DOHH2 (cell line): ENCODE measurements around the gene SYT13.

Experiments
- H3F3A ChIP-seq: fragments of 200-600 bp; sonication (generic), shearing (Covaris generic); 2 replicates; pipeline ENCODE4 v1.6.0; 2016; ENCODE audit warnings: antibody characterized with exemption, mild to moderate bottlenecking; ENCODE audit not compliant: control insufficient read depth, insufficient read depth
- H3K27ac ChIP-seq: fragments of 200-600 bp; sonication (generic); 2 replicates; pipeline ENCODE4 v1.5.1; 2014; ENCODE audit warnings: low read depth, mild to moderate bottlenecking, low read length, moderate library complexity
- H3K27me3 ChIP-seq: fragments of 200-600 bp; sonication (generic); 2 replicates; pipeline ENCODE4 v1.6.1; 2014; ENCODE audit warnings: mild to moderate bottlenecking, low read length, mixed read lengths; ENCODE audit not compliant: control insufficient read depth
- H3K36me3 ChIP-seq: fragments of 200-600 bp; sonication (generic); 2 replicates; pipeline ENCODE4 v1.6.1; 2014; ENCODE audit warnings: mild to moderate bottlenecking, low read length, moderate library complexity, mixed read lengths; ENCODE audit not compliant: control insufficient read depth
- H3K4me1 ChIP-seq: fragments of 200-600 bp; sonication (generic); 2 replicates; pipeline ENCODE4 v1.6.1; 2014; ENCODE audit warnings: mild to moderate bottlenecking, low read length, mixed read lengths; ENCODE audit not compliant: control insufficient read depth
- H3K4me2 ChIP-seq: fragments of 200-600 bp; sonication (generic); 2 replicates; pipeline ENCODE4 v1.6.0; 2014; ENCODE audit warnings: mild to moderate bottlenecking, low read length, moderate library complexity
- H3K4me3 ChIP-seq: fragments of 200-600 bp; sonication (generic); 2 replicates; pipeline ENCODE4 v1.5.1; 2014; ENCODE audit warnings: mild to moderate bottlenecking, low read length, mixed read lengths
- H3K79me2 ChIP-seq: fragments of 200-600 bp; sonication (generic); 2 replicates; pipeline ENCODE4 v1.6.1; 2014; ENCODE audit warnings: mild to moderate bottlenecking, low read length, mixed read lengths; ENCODE audit not compliant: control insufficient read depth
- H3K9me2 ChIP-seq: fragments of 200-600 bp; sonication (generic); replicated peaks from 2 replicates; pipeline ENCODE4 v1.6.1; 2014; ENCODE audit warnings: mild to moderate bottlenecking, low read length, mixed read lengths; ENCODE audit not compliant: control insufficient read depth
- H3K9me3 ChIP-seq: fragments of 200-600 bp; sonication (generic); 2 replicates; pipeline ENCODE4 v1.6.1; 2014; ENCODE audit warnings: antibody characterized with exemption, low read length, mixed read lengths; ENCODE audit not compliant: control insufficient read depth, insufficient read depth
- H4K20me1 ChIP-seq: fragments of 200-600 bp; sonication (generic); 2 replicates; pipeline ENCODE4 v1.6.0; 2014; ENCODE audit warnings: low read depth, mild to moderate bottlenecking, antibody characterized with exemption, low read length, moderate library complexity; ENCODE audit not compliant: control insufficient read depth, insufficient read depth
- EZH2phosphoT487 ChIP-seq: fragments of 200-600 bp; sonication (generic); IDR thresholded peaks from 2 replicates; pipeline ENCODE4 v1.6.1; 2017; ENCODE audit warnings: borderline replicate concordance, mild to moderate bottlenecking, antibody characterized with exemption, low read length, moderate library complexity, mixed read lengths
- TF ChIP-seq, protein P1 (sequence below): fragments of 200-600 bp; sonication (generic); IDR thresholded peaks from one replicate; pipeline ENCODE4 v1.5.1; 2014; ENCODE audit warnings: antibody characterized with exemption, mild to moderate bottlenecking, low read depth, low read length; ENCODE audit not compliant: poor library complexity, severe bottlenecking

SYT13 gene

DNA sequence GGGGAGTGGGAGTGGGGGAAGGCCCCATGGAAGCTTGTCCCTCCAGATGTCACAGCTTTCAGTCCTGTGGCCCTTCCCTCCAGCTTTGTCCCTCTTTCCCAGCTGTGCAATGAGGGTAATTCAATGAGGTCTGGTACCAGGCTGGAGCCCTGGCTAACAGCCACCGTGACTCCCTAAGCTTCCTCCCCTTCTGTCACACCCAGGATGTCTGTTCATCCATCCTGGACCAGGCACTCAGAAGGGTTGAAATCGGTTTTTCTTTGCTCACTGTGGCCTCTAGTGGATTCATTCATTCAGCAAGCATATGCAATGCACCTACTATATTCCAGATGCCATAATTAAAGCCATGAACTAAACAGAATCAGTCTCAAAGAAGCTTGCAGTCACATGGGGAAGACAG, 38.7 kb downstream of the SYT13 start:
- H3K4me1 ChIP-seq = peaks cover 20% of the 10 kb centered on the region
- no peaks in the 10 kb centered on the region for H3K79me2 ChIP-seq
- no peaks in the 10 kb centered on the region for H3K9me2 ChIP-seq
- TF ChIP-seq, protein P1, sequence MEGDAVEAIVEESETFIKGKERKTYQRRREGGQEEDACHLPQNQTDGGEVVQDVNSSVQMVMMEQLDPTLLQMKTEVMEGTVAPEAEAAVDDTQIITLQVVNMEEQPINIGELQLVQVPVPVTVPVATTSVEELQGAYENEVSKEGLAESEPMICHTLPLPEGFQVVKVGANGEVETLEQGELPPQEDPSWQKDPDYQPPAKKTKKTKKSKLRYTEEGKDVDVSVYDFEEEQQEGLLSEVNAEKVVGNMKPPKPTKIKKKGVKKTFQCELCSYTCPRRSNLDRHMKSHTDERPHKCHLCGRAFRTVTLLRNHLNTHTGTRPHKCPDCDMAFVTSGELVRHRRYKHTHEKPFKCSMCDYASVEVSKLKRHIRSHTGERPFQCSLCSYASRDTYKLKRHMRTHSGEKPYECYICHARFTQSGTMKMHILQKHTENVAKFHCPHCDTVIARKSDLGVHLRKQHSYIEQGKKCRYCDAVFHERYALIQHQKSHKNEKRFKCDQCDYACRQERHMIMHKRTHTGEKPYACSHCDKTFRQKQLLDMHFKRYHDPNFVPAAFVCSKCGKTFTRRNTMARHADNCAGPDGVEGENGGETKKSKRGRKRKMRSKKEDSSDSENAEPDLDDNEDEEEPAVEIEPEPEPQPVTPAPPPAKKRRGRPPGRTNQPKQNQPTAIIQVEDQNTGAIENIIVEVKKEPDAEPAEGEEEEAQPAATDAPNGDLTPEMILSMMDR = no peak
- no peak for TF ChIP-seq EZH2phosphoT487
- H3K9me3 ChIP-seq = no peaks in the 10 kb centered on the region
- H4K20me1 ChIP-seq = no peaks in the 10 kb centered on the region
- no peaks in the 10 kb centered on the region for H3F3A ChIP-seq
- no peak overlapping the region for H3K4me3 ChIP-seq
- no peaks in the 10 kb centered on the region for H3K36me3 ChIP-seq
- H3K27ac ChIP-seq = no peak overlapping the region
- peaks cover 7% of the 10 kb centered on the region for H3K27me3 ChIP-seq
- H3K4me2 ChIP-seq = no peak overlapping the region

DNA sequence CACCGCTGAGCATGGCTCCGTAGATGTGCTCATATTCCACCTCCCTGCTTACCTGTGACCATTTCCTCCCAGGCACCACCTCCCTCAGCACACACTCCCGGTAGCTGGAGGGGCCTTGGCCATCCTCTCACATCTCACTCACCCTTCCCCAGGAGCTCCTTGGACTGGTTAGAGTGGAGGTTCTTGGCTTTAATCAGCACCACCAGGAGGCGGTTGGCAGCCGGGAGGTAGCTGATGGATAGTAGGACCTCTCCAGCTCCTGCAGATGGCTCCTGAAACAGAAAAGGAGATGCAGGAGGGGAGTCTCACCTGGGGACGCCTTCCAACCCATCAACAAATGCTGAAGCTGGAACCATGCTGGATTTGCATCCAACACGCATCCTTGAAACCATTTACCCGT, 39.9 kb downstream of the SYT13 start:
- Histone ChIP-seq H4K20me1 (no peaks in the 10 kb centered on the region), H3K4me3 (no peak overlapping the region), H3K4me1 (peaks cover 20% of the 10 kb centered on the region), H3K27me3 (peaks cover 7% of the 10 kb centered on the region; the same call in 1 of the 2 replicates), H3K9me3 (no peaks in the 10 kb centered on the region), H3F3A (no peaks in the 10 kb centered on the region), H3K36me3 (no peaks in the 10 kb centered on the region), H3K27ac (no peak overlapping the region), H3K9me2 (no peaks in the 10 kb centered on the region), H3K4me2 (no peak overlapping the region), H3K79me2 (no peaks in the 10 kb centered on the region)
- TF ChIP-seq, protein P1 = no peak
- no peak for TF ChIP-seq EZH2phosphoT487

DNA sequence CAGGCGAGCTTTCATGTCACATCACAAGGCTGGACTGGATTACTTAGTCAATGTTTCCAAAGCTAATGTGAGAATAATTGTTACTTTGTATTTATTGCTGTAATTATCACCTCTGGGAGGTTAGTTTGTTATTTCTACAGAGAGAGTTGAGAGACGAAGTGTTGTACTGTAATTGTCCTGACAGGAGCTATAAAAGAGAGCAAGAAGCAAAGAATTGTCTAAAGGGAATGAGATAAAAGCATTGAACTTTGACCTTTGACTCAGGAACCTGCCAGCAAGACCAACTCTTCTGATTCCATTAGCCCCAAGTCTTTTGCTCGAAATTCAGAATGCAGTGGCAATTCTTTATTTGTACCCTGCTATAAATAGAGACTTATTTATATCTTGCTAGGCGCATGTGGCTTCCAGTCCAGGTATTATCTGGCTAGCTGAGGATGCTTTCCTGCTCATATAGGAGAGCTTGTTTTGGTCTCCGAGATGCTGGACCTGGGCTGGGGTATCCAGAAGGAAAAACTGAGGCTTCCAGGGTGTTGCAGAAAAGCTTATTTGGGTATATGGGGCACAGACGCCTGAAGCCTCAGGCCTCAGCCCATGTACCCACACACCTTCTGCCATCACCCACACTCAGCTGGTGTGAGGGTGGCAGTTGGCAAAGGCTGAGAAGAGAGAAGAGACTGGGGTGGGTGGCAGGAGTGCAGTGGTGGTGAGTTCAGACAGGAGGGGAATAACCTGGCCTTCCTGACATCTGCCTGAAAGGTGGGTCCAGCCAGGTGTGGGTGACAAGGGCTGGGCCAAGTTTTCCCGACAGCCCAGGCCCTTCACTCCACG, 40.7 kb downstream of the SYT13 start:
- Histone ChIP-seq H3K27me3 (peaks cover 7% of the 10 kb centered on the region; the same call in 1 of the 2 replicates), H3K4me3 (no peak overlapping the region), H3K27ac (no peak overlapping the region), H3K4me2 (no peak overlapping the region), H3K79me2 (no peaks in the 10 kb centered on the region), H3K9me3 (no peaks in the 10 kb centered on the region), H3K4me1 (peaks cover 17% of the 10 kb centered on the region), H3F3A (no peaks in the 10 kb centered on the region), H4K20me1 (no peaks in the 10 kb centered on the region), H3K9me2 (no peaks in the 10 kb centered on the region), H3K36me3 (no peaks in the 10 kb centered on the region)
- TF ChIP-seq EZH2phosphoT487 = no peak
- TF ChIP-seq, protein P1 = no peak
